ENCODE results near the gene TBC1D24.

TBC1D24 gene

GRCh38 chr16:2516391-2517240, 41.7 kb downstream of the TBC1D24 start:
- no peak for DNase-seq (ENCODE audit: low read depth in 2 of 2)

GRCh38 chr16:2517954-2518605, 43.2 kb downstream of the TBC1D24 start:
- no peak for DNase-seq (ENCODE audit: low read depth in 2 of 2)

GRCh38 chr16:2518823-2519710, 44.1 kb downstream of the TBC1D24 start:
- DNase-seq (ENCODE audit: low read depth in 2 of 2), result no peak

- no peak for DNase-seq (ENCODE audit: low read depth in 2 of 2)
These were observed 44.8 kb downstream of the TBC1D24 start for GRCh38 chr16:2519711-2520080.

- peak; percentile 82 to 85 for DNase-seq (ENCODE audit: low read depth in 2 of 2)
These were observed 45.3 kb downstream of the TBC1D24 start, which contains the start of gene AMDHD2 for GRCh38 chr16:2520097-2520783. AMDHD2 (plus strand) TSS chr16:2520371; CDS start chr16:2520459, 88 bp downstream.

- no peak for DNase-seq (ENCODE audit: low read depth in 2 of 2)
These were observed 46.0 kb downstream of the TBC1D24 start for GRCh38 chr16:2520784-2521531.

- no peak for DNase-seq (ENCODE audit: low read depth in 2 of 2)
These were observed 48.9 kb downstream of the TBC1D24 start for GRCh38 chr16:2523801-2524231.

GRCh38 chr16:2524339-2524938, 49.5 kb downstream of the TBC1D24 start:
- DNase-seq (ENCODE audit: low read depth in 2 of 2), result no peak

GRCh38 chr16:2526135-2526534, 51.2 kb downstream of the TBC1D24 start:
- DNase-seq (ENCODE audit: low read depth in 2 of 2), result no peak

- DNase-seq (ENCODE audit: low read depth in 2 of 2), result no peak
These were observed 52.3 kb downstream of the TBC1D24 start for GRCh38 chr16:2527071-2527783.

GRCh38 chr16:2527784-2528100, 52.8 kb downstream of the TBC1D24 start:
- DNase-seq (ENCODE audit: low read depth in 2 of 2), result no peak

- no peak for DNase-seq (ENCODE audit: low read depth in 2 of 2)
These were observed 53.5 kb downstream of the TBC1D24 start for GRCh38 chr16:2528161-2529060.

- no peak for DNase-seq (ENCODE audit: low read depth in 2 of 2)
These were observed 54.4 kb downstream of the TBC1D24 start for GRCh38 chr16:2529061-2529931.

- DNase-seq (ENCODE audit: low read depth in 2 of 2), result no peak
These were observed 55.2 kb downstream of the TBC1D24 start for GRCh38 chr16:2529961-2530628.

GRCh38 chr16:2530629-2531318, 55.8 kb downstream of the TBC1D24 start:
- no peak for DNase-seq (ENCODE audit: low read depth in 2 of 2)

- no peak for DNase-seq (ENCODE audit: low read depth in 2 of 2)
These were observed 56.4 kb downstream of the TBC1D24 start, which contains the start of gene CEMP1 for GRCh38 chr16:2531371-2531695. CEMP1 (minus strand) TSS chr16:2531408; CDS start chr16:2531073, 335 bp downstream.

Measured in stimulated activated CD4-positive, alpha-beta T cell treated with anti-CD3 and anti-CD28 coated beads, Interleukin-1b, Interleukin-23, amount 100 ng/mL, for 4 hours (primary cell).